Gastrocnemius medialis (tissue), 4 donors: ENCODE measurements around the gene OR10G3. TPM values are rescaled to one million over a fixed set of nuclear protein-coding genes. Genes with fewer than 3 reads are reported as not detected.

Source experiments
- ATAC-seq, 2 donors: fragments of 150-250 bp; one replicate each; pipeline ENCODE4 v1.9.1; 2016
- DNase-seq, 2 donors: peaks; one replicate each; pipeline ENCODE4 v3.0.0-alpha.2; 2019
- H3K27ac ChIP-seq, 4 donors: fragments of 200-600 bp; sonication (generic); 1 replicate in 1 of 4; 2 replicates in 3 of 4; pipeline ENCODE4 v1.5.1; 2016 to 2018; ENCODE audit warnings: mild to moderate bottlenecking in 2 of 4, moderate library complexity in 1 of 4
- H3K27me3 ChIP-seq, 3 donors: fragments of 200-600 bp; sonication (generic) in 2 of 3; 1 replicate in 1 of 3; 2 replicates in 2 of 3; pipeline versions ENCODE4 v1.5.1 to v1.6.0; 2016 to 2019; ENCODE audit warnings: mild to moderate bottlenecking in 1 of 3, moderate library complexity in 1 of 3
- H3K36me3 ChIP-seq, 2 donors: fragments of 200-600 bp; sonication (generic) in 1 of 2; one replicate each; pipeline ENCODE4 v1.5.1; 2017 to 2018
- H3K4me1 ChIP-seq, 2 donors: fragments of 200-600 bp; sonication (generic) in 1 of 2; one replicate each; pipeline ENCODE4 v1.5.1; 2016 to 2017; ENCODE audit warnings: mild to moderate bottlenecking in 2 of 2
- H3K4me3 ChIP-seq, 4 donors: fragments of 200-600 bp; sonication (generic) in 3 of 4; 1 replicate in 1 of 4; 2 replicates in 3 of 4; pipeline ENCODE4 v1.5.1; 2016 to 2019; ENCODE audit warnings: mild to moderate bottlenecking in 2 of 4
- H3K9me3 ChIP-seq, 3 donors: fragments of 200-600 bp; sonication (generic) in 2 of 3; 1 replicate in 1 of 3; 2 replicates in 2 of 3; pipeline ENCODE4 v1.5.1; 2016 to 2019
- POLR2A ChIP-seq, 2 donors: fragments of 450-650 bp; IDR thresholded peaks; one replicate each; pipeline ENCODE4 v1.6.1; 2017; ENCODE audit warnings: antibody characterized with exemption in 2 of 2, mild to moderate bottlenecking in 2 of 2, moderate library complexity in 2 of 2
- in situ Hi-C, 4 donors: fragments of 200-750 bp; cut with MboI; loops; one replicate each; pipeline versions ENCODE4 v1.15.0 to v1.8.0; 2017; ENCODE audit warnings: low sequenced_read_pairs in 4 of 4
- intact Hi-C: fragments of 100-400 bp; cut with DNase I; formaldehyde crosslinking; loops from one replicate; pipeline ENCODE4 v1.15.1; 2023; ENCODE audit warnings: low total_unique reads
- total RNA-seq, 4 donors: library from RNA; depleted of rRNA; stranded (reverse); fragments of >200 nt; gene quantifications; one replicate each; pipeline versions ENCODE4 v1.1.0 to v1.2.3, GENCODE V29; 2016
- TF ChIP-seq, protein P1 (sequence below), 5 experiments: fragments of 450-650 bp in 3 of 5; fragments of 200-600 bp in 2 of 5; sonication (generic) in 2 of 5; IDR thresholded peaks in 4 of 5; conservative IDR thresholded peaks in 1 of 5; 1 replicate in 4 of 5; 2 replicates in 1 of 5; pipeline ENCODE4 v1.5.1; 2016 to 2019; ENCODE audit warnings: antibody characterized with exemption in 5 of 5, mild to moderate bottlenecking in 3 of 5, moderate library complexity in 3 of 5

OR10G3 gene
- total RNA-seq, 4 donors from 2014 or later, result not detected

DNA sequence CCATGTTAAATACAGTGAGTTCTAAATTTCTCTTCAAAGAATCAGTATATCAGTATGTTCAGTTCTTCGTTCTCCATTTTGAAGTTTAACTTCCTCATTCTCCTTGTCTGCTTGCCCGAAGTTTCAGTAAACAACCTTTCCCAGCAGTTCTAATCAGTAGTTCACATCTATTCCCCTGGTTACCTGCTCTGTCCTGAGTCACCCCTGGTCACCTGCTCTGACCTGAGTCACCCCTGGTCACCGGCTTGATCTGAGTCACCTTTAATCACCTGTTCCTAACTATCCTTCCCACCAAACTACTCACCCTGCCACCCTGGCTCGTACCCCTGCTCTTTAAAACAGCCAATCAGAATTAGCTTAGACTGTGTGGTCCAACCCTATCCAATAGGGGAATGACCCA, 9.4 kb upstream of the OR10G3 start:
- H3K36me3 ChIP-seq, result no peaks in the 10 kb centered on the region
- H3K4me3 ChIP-seq, result no peak overlapping the region
- H3K4me1 ChIP-seq, result no peaks in the 10 kb centered on the region
- no peaks in the 10 kb centered on the region for H3K27me3 ChIP-seq
- DNase-seq, result no peak
- intact Hi-C loops (no loop called here), in situ Hi-C loops (no loop called here)
- no peak for ATAC-seq
- no peak for TF ChIP-seq POLR2A (IDR thresholded peaks at IDR 0.05)
- TF ChIP-seq, protein P1, sequence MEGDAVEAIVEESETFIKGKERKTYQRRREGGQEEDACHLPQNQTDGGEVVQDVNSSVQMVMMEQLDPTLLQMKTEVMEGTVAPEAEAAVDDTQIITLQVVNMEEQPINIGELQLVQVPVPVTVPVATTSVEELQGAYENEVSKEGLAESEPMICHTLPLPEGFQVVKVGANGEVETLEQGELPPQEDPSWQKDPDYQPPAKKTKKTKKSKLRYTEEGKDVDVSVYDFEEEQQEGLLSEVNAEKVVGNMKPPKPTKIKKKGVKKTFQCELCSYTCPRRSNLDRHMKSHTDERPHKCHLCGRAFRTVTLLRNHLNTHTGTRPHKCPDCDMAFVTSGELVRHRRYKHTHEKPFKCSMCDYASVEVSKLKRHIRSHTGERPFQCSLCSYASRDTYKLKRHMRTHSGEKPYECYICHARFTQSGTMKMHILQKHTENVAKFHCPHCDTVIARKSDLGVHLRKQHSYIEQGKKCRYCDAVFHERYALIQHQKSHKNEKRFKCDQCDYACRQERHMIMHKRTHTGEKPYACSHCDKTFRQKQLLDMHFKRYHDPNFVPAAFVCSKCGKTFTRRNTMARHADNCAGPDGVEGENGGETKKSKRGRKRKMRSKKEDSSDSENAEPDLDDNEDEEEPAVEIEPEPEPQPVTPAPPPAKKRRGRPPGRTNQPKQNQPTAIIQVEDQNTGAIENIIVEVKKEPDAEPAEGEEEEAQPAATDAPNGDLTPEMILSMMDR (IDR thresholded peaks at IDR 0.05 in 4 of 5, conservative IDR thresholded peaks at IDR 0.05 in 1 of 5), result no peak
- no peaks in the 10 kb centered on the region for H3K9me3 ChIP-seq
- no peak overlapping the region for H3K27ac ChIP-seq

DNA sequence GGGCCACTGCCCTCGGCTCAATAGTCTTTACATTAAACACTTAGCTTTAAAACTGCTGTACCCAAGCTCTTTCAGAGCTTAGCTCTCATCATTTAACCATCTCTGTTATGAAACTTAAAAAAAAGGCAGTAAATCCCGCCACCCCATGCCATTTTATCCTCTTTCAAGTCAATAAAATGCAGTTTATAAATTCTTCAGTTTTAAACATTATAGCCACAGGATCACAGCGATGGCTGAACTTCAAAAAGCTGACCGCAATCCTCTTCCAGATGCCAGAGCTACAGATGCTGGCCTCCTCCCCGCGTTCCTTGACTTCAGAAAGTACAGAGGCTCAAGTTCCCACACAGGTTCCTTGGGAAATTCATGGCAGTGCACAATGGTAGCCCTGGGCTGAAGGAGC, 4.2 kb downstream of the OR10G3 start:
- DNase-seq, result no peak
- Histone ChIP-seq H3K9me3 (peaks cover 0 to 7% (median 0%) of the 10 kb centered on the region in 3 donors), H3K4me3 (no peak overlapping the region), H3K27me3 (peaks cover 0 to 3% (median 0%) of the 10 kb centered on the region in 3 donors), H3K4me1 (no peaks in the 10 kb centered on the region), H3K27ac (no peak overlapping the region), H3K36me3 (no peaks in the 10 kb centered on the region)
- in situ Hi-C loops (no loop called here), intact Hi-C loops (no loop called here)
- ATAC-seq, result no peak
- no peak for TF ChIP-seq POLR2A (IDR thresholded peaks at IDR 0.05)
- TF ChIP-seq, protein P1 (IDR thresholded peaks at IDR 0.05 in 4 of 5, conservative IDR thresholded peaks at IDR 0.05 in 1 of 5), result no peak

DNA sequence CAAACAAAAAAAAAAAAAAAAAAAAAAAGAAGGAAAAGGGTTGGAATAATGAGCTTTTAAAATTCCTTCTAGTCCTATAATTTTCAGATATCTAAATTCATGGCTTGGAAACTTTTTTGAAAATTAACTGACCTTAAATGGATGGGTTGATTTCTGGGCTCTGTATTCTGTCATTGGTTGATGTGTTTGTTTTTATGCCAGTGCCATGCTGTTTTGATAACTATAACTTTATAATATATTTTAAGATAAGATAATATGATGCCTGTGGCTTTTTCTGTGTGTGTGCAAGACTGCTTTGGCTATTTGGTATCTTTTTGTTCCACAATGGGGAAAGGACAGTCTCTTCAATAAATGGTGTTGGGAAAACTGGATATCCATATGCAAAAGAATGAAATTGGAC, 7.3 kb downstream of the OR10G3 start:
- peaks cover 0 to 3% (median 0%) of the 10 kb centered on the region in 3 donors for H3K27me3 ChIP-seq
- H3K4me1 ChIP-seq, result no peaks in the 10 kb centered on the region
- TF ChIP-seq, protein P1 (IDR thresholded peaks at IDR 0.05 in 4 of 5, conservative IDR thresholded peaks at IDR 0.05 in 1 of 5), result no peak
- TF ChIP-seq POLR2A (IDR thresholded peaks at IDR 0.05), result no peak
- H3K27ac ChIP-seq, result no peak overlapping the region
- intact Hi-C loops (no loop called here), in situ Hi-C loops (no loop called here)
- H3K9me3 ChIP-seq, result peaks cover 0 to 7% (median 0%) of the 10 kb centered on the region in 3 donors
- H3K36me3 ChIP-seq, result no peaks in the 10 kb centered on the region
- DNase-seq (no peak), ATAC-seq (no peak)
- no peak overlapping the region for H3K4me3 ChIP-seq

DNA sequence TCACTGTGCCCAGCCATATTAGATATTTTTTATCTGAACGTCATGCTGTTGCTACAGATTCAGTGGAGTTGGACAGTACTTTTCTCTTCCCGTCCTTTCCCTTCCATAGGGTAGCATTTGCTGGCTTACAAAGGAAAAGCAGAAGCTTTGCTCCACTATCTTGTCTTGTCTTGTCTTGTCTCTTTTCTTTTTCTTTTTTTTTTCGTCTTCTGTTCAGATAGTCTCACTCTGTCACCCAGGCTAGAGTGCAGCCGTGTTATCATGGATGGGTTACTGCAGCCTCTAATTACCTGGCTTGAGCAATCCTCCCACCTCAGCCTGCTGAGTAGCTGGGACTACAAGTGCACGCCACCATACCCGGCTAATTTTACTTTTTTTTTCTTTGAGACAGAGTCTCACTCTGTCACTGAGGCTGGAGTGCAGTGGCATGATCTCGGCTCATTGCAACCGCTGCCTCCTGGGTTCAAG, 21.1 kb downstream of the OR10G3 start:
- Histone ChIP-seq H3K27ac (no peak overlapping the region), H3K36me3 (no peaks in the 10 kb centered on the region), H3K27me3 (no peaks in the 10 kb centered on the region), H3K4me1 (no peaks in the 10 kb centered on the region), H3K9me3 (no peaks in the 10 kb centered on the region), H3K4me3 (no peak overlapping the region)
- ATAC-seq (no peak), DNase-seq (no peak)
- in situ Hi-C loops, result loop anchor here in 1 of 4 donors (5.0 kb wide), 1 partner anchor 56 kb away; no protein-coding TSS in a partner anchor
- intact Hi-C loops, result loop anchor here (5.0 kb wide), 2 partner anchors 46 to 121 kb away; partner anchors contain the start of gene METTL3
- no peak for TF ChIP-seq POLR2A (IDR thresholded peaks at IDR 0.05)
- TF ChIP-seq, protein P1 (IDR thresholded peaks at IDR 0.05 in 4 of 5, conservative IDR thresholded peaks at IDR 0.05 in 1 of 5), result no peak
